ENCODE measurements around the gene ODF2L.

ODF2L gene

GRCh38 chr1:86322241-86322640 is 73.9 kb downstream of the ODF2L start:
- Mint-ChIP-seq H3K27me3 (peaks cover 0 to 1% of the 10 kb centered on the region in 2 donors), H3K4me1 (no peaks in the 10 kb centered on the region), H3K9me3 (no peaks in the 10 kb centered on the region), H3K4me3 (no peak overlapping the region), H3K36me3 (no peaks in the 10 kb centered on the region), H3K27ac (no peak overlapping the region)
- DNase-seq (no peak), ATAC-seq (replicated peaks) (no peak)

- no peak overlapping the region for H3K4me3 Mint-ChIP-seq
- H3K9me3 Mint-ChIP-seq, result no peaks in the 10 kb centered on the region
- DNase-seq (no peak), ATAC-seq (replicated peaks) (no peak)
- no peaks in the 10 kb centered on the region for H3K4me1 Mint-ChIP-seq
- H3K27ac Mint-ChIP-seq, result no peak overlapping the region
- H3K27me3 Mint-ChIP-seq, result no peaks in the 10 kb centered on the region
- no peaks in the 10 kb centered on the region for H3K36me3 Mint-ChIP-seq
Observed at GRCh38 chr1:86318436-86318835, 77.7 kb downstream of the ODF2L start.

GRCh38 chr1:86317926-86318325 is 78.2 kb downstream of the ODF2L start:
- DNase-seq (no peak), ATAC-seq (replicated peaks) (no peak)
- Mint-ChIP-seq H3K36me3 (no peaks in the 10 kb centered on the region), H3K27ac (no peak overlapping the region), H3K4me3 (no peak overlapping the region), H3K4me1 (no peaks in the 10 kb centered on the region), H3K27me3 (no peaks in the 10 kb centered on the region), H3K9me3 (no peaks in the 10 kb centered on the region)

- Mint-ChIP-seq H3K4me3 (no peak overlapping the region), H3K4me1 (no peaks in the 10 kb centered on the region), H3K27me3 (peaks cover 0 to 4% of the 10 kb centered on the region in 2 donors), H3K9me3 (peaks cover 4 to 5% of the 10 kb centered on the region in 2 donors), H3K36me3 (no peaks in the 10 kb centered on the region), H3K27ac (no peak overlapping the region)
- ATAC-seq (replicated peaks) (no peak), DNase-seq (no peak)
Observed at GRCh38 chr1:86305731-86306130, 90.4 kb downstream of the ODF2L start.

DNA sequence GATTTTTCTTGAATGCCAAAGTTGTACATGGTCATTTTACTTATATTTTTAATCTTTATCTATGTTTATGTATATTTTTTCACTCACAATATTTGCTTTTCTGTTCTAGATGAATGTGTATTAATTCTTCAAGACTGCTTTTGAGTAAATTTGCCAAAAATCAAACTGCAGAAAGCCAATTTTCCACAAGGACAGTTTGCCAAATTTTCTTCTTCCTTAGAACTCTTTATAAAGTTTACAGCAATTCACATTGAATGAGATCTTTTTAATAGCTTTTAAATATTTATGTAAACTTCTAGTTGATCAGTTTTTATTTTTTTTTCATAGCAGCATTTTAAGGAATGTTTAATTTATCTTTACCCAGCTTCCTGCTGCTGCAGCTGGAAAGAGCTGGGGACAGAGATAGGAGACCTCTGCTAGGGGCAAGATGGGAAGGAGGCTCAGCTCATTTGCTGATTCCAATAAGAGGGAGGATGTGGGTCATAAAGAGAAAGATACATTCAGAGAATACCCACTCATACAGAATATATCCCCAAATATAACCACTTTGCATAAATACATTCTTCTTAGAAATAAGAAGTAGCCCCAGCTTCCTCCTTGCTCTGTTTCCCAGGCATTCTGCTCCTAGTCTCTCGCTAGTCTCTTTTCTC is 93.0 kb downstream of the ODF2L start:
- H3K27ac Mint-ChIP-seq, result no peak overlapping the region

More for the DNA sequence above, 93.0 kb downstream of the ODF2L start:
- Mint-ChIP-seq H3K27me3 (peaks cover 0 to 4% of the 10 kb centered on the region in 2 donors), H3K4me3 (no peak overlapping the region), H3K9me3 (peaks cover 7 to 11% of the 10 kb centered on the region in 2 donors), H3K4me1 (no peaks in the 10 kb centered on the region), H3K36me3 (no peaks in the 10 kb centered on the region)
- ATAC-seq (replicated peaks), result no peak
- DNase-seq, result no peak

Data from stimulated activated naive B cell treated with anti-CD40 and anti-IgM and Interleukin-4, amounts not matched to agents 10 μg/mL and 1 μg/mL and 100 μg/mL, for 72 hours (primary cell).